GM21723 (cell line): ENCODE measurements around the gene INPP5A.

Experiments used
- ATAC-seq: cut with Tn5 transposase; IDR thresholded peaks from one replicate; pipeline ENCODE4 v1.9.1; 2021; ENCODE audit warnings: mild to moderate bottlenecking, moderate library complexity; ENCODE audit not compliant: unreplicated experiment

The INPP5A gene

GRCh38 chr10:132748135-132748534 is 210.5 kb downstream of the INPP5A start:
- ATAC-seq = no peak

- ATAC-seq = no peak
Observed at GRCh38 chr10:132748545-132749370, 211.2 kb downstream of the INPP5A start.

- no peak for ATAC-seq
Observed at GRCh38 chr10:132749371-132749795, 211.8 kb downstream of the INPP5A start.

- ATAC-seq = no peak
Observed at GRCh38 chr10:132750936-132751335, 213.3 kb downstream of the INPP5A start.

- no peak for ATAC-seq
Observed at GRCh38 chr10:132752378-132752777, 214.8 kb downstream of the INPP5A start.

GRCh38 chr10:132752961-132753360 is 215.4 kb downstream of the INPP5A start:
- ATAC-seq = no peak

GRCh38 chr10:132753596-132753995 is 216.0 kb downstream of the INPP5A start:
- ATAC-seq = no peak

GRCh38 chr10:132754071-132754470 is 216.5 kb downstream of the INPP5A start:
- no peak for ATAC-seq

GRCh38 chr10:132755166-132755711 is 217.7 kb downstream of the INPP5A start:
- no peak for ATAC-seq

GRCh38 chr10:132756591-132756990 is 219.0 kb downstream of the INPP5A start:
- ATAC-seq = no peak

- ATAC-seq = no peak
Observed at GRCh38 chr10:132757171-132757570, 219.6 kb downstream of the INPP5A start.

- no peak for ATAC-seq
Observed at GRCh38 chr10:132758865-132759264, 221.3 kb downstream of the INPP5A start.

- no peak for ATAC-seq
Observed at GRCh38 chr10:132761395-132762060, 223.9 kb downstream of the INPP5A start.

- no peak for ATAC-seq
Observed at GRCh38 chr10:132762267-132762666, 224.7 kb downstream of the INPP5A start.

GRCh38 chr10:132763545-132763944 is 226.0 kb downstream of the INPP5A start:
- no peak for ATAC-seq

GRCh38 chr10:132764108-132764507 is 226.5 kb downstream of the INPP5A start:
- no peak for ATAC-seq

GRCh38 chr10:132765435-132765834 is 227.8 kb downstream of the INPP5A start:
- no peak for ATAC-seq

- ATAC-seq = no peak
Observed at GRCh38 chr10:132766291-132766690, 228.7 kb downstream of the INPP5A start.

- no peak for ATAC-seq
Observed at GRCh38 chr10:132768346-132769248, 231.0 kb downstream of the INPP5A start.

GRCh38 chr10:132770061-132771021 is 232.8 kb downstream of the INPP5A start:
- ATAC-seq = no peak
